ENCODE results near the gene OVCH1. TPM values are rescaled to one million over a fixed set of nuclear protein-coding genes. Genes with fewer than 3 reads are reported as not detected.

OVCH1 gene
- total RNA-seq, 1 experiment from 2014 or later: 0.04 TPM

DNA sequence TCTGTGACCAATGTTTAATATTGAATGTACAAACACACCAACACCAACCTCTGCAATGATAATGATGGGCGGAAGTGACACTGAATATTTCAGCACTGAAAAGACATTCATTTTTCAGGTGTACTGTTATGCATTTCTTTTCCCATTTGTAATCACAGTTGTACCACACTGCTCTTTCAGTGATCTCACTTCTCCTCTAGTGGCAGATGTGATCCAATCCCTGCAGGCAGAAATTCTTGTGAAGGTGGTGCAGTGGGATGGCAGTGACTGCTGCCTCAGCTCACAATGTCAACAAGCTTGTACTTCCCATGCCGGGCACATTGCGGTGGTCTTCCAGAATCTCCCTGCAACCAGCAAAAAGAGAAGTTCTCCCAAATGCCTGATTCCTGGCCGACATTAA, 93.5 kb downstream of the OVCH1 start:
- H3K4me3 Mint-ChIP-seq: no peak overlapping the region
- ChIA-PET CTCF (no interaction called here), POLR2A (no interaction called here)
- ATAC-seq (no peak), DNase-seq (ENCODE audit: low spot score) (no peak)
- no peaks in the 10 kb centered on the region for H3K36me3 Mint-ChIP-seq
- no peak for TF ChIP-seq ATF2 (CRISPR knock-in tag; IDR thresholded peaks at IDR 0.05; ENCODE audit: borderline replicate concordance, low read depth)
- TF ChIP-seq STAT6 (CRISPR knock-in tag; conservative IDR thresholded peaks at IDR 0.05; ENCODE audit: low read depth): no peak
- TF ChIP-seq TCF7 (CRISPR knock-in tag; IDR thresholded peaks at IDR 0.05; ENCODE audit: low read depth): no peak
- no peak for TF ChIP-seq SOX15 (CRISPR knock-in tag; IDR thresholded peaks at IDR 0.05)
- no peak for TF ChIP-seq ZNF425 (CRISPR knock-in tag; conservative IDR thresholded peaks at IDR 0.05)
- no peak for TF ChIP-seq PRRX2 (CRISPR knock-in tag; IDR thresholded peaks at IDR 0.05)
- no peak for TF ChIP-seq NFATC4 (CRISPR knock-in tag; IDR thresholded peaks at IDR 0.05)
- no peak for TF ChIP-seq IRF2 (CRISPR knock-in tag; IDR thresholded peaks at IDR 0.05; ENCODE audit: borderline replicate concordance, low read depth)
- TF ChIP-seq ZNF281 (CRISPR knock-in tag; IDR thresholded peaks at IDR 0.05): no peak
- no peaks in the 10 kb centered on the region; the same call in none of the 2 replicates for H3K27me3 Mint-ChIP-seq (ENCODE audit: low read depth)
- no peak overlapping the region for H3K27ac Mint-ChIP-seq
- H3K4me1 Mint-ChIP-seq: no peaks in the 10 kb centered on the region
- H3K9me3 Mint-ChIP-seq: peaks cover 4% of the 10 kb centered on the region; the same call in 1 of the 2 replicates

GRCh38 chr12:29402437-29402836, 95.0 kb downstream of the OVCH1 start:
- H3K4me3 Mint-ChIP-seq: no peak overlapping the region
- ChIA-PET POLR2A (no interaction called here), CTCF (no interaction called here)

GRCh38 chr12:29398495-29398894, 99.0 kb downstream of the OVCH1 start:
- POLR2A ChIA-PET: no interaction called here
- no peak for ATAC-seq
- Mint-ChIP-seq H3K36me3 (no peaks in the 10 kb centered on the region), H3K27ac (no peak overlapping the region), H3K4me1 (no peaks in the 10 kb centered on the region), H3K9me3 (no peaks in the 10 kb centered on the region), H3K27me3 (ENCODE audit: low read depth) (no peaks in the 10 kb centered on the region; the same call in 1 of the 2 replicates), H3K4me3 (no peak overlapping the region)
- CTCF ChIA-PET: no interaction called here
- DNase-seq (ENCODE audit: low spot score): no peak
- TF ChIP-seq E2F4 (CRISPR knock-in tag; IDR thresholded peaks at IDR 0.05; ENCODE audit: borderline replicate concordance, low read depth): no peak
- TF ChIP-seq SMAD3 (CRISPR knock-in tag; IDR thresholded peaks at IDR 0.05; ENCODE audit: borderline replicate concordance): no peak
- TF ChIP-seq, protein P1, sequence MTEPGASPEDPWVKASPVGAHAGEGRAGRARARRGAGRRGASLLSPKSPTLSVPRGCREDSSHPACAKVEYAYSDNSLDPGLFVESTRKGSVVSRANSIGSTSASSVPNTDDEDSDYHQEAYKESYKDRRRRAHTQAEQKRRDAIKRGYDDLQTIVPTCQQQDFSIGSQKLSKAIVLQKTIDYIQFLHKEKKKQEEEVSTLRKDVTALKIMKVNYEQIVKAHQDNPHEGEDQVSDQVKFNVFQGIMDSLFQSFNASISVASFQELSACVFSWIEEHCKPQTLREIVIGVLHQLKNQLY (CRISPR knock-in tag; IDR thresholded peaks at IDR 0.05): no peak
- no peak for TF ChIP-seq ETV6 (CRISPR knock-in tag; IDR thresholded peaks at IDR 0.05)
- TF ChIP-seq, protein P2, sequence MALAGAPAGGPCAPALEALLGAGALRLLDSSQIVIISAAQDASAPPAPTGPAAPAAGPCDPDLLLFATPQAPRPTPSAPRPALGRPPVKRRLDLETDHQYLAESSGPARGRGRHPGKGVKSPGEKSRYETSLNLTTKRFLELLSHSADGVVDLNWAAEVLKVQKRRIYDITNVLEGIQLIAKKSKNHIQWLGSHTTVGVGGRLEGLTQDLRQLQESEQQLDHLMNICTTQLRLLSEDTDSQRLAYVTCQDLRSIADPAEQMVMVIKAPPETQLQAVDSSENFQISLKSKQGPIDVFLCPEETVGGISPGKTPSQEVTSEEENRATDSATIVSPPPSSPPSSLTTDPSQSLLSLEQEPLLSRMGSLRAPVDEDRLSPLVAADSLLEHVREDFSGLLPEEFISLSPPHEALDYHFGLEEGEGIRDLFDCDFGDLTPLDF (CRISPR knock-in tag; IDR thresholded peaks at IDR 0.05): no peak
- TF ChIP-seq ATF1 (CRISPR knock-in tag; IDR thresholded peaks at IDR 0.05): no peak
- no peak for TF ChIP-seq MAX (CRISPR knock-in tag; IDR thresholded peaks at IDR 0.05)

More at GRCh38 chr12:29402437-29402836, 95.0 kb downstream of the OVCH1 start:
- Mint-ChIP-seq H3K27ac (no peak overlapping the region), H3K9me3 (peaks cover 4% of the 10 kb centered on the region; the same call in 1 of the 2 replicates), H3K36me3 (no peaks in the 10 kb centered on the region), H3K4me1 (no peaks in the 10 kb centered on the region), H3K27me3 (ENCODE audit: low read depth) (no peaks in the 10 kb centered on the region; the same call in none of the 2 replicates)
- ATAC-seq: no peak
- no peak for DNase-seq (ENCODE audit: low spot score)
- TF ChIP-seq CREB1 (CRISPR knock-in tag; IDR thresholded peaks at IDR 0.05): no peak
- TF ChIP-seq, protein P3, sequence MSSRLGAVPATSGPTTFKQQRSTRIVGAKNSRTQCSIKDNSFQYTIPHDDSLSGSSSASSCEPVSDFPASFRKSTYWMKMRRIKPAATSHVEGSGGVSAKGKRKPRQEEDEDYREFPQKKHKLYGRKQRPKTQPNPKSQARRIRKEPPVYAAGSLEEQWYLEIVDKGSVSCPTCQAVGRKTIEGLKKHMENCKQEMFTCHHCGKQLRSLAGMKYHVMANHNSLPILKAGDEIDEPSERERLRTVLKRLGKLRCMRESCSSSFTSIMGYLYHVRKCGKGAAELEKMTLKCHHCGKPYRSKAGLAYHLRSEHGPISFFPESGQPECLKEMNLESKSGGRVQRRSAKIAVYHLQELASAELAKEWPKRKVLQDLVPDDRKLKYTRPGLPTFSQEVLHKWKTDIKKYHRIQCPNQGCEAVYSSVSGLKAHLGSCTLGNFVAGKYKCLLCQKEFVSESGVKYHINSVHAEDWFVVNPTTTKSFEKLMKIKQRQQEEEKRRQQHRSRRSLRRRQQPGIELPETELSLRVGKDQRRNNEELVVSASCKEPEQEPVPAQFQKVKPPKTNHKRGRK (CRISPR knock-in tag; IDR thresholded peaks at IDR 0.05; ENCODE audit: borderline replicate concordance): no peak
